Measurements from ENCODE around the gene C12orf43.

C12orf43 gene

GRCh38 chr12:120994589-120995337 is 21.5 kb downstream of the C12orf43 start:
- Histone ChIP-seq H3K9me2 (replicated peaks; ENCODE audit: insufficient read depth, low read length) (no peaks in the 10 kb centered on the region), H3K36me3 (replicated peaks; ENCODE audit: insufficient read depth, low read length) (no peaks in the 10 kb centered on the region), H4K20me1 (ENCODE audit: insufficient read depth, low read length) (no peaks in the 10 kb centered on the region), H3K4me3 (ENCODE audit: low read length) (no peak overlapping the region), H3K9ac (ENCODE audit: low read length) (no peak overlapping the region), H3K9me3 (replicated peaks; ENCODE audit: insufficient read depth, low read length) (no peaks in the 10 kb centered on the region), H3F3A (ENCODE audit: insufficient read depth, low read length) (no peaks in the 10 kb centered on the region), H3K27me3 (replicated peaks; ENCODE audit: insufficient read depth, low read length) (no peaks in the 10 kb centered on the region), H3K4me1 (ENCODE audit: low read length) (no peaks in the 10 kb centered on the region), H3K4me2 (ENCODE audit: low read depth, low read length) (no peak overlapping the region), H2AFZ (ENCODE audit: low read length) (no peak overlapping the region), H3K27ac (ENCODE audit: low read length) (no peak overlapping the region), H3K79me2 (ENCODE audit: low read length) (no peaks in the 10 kb centered on the region)
- DNase-seq, result no peak
- TF ChIP-seq EZH2phosphoT487 (IDR thresholded peaks at IDR 0.05; ENCODE audit: low read length) (no peak), EZH2 (optimal IDR thresholded peaks at IDR 0.05; ENCODE audit: low read depth, low read length) (no peak), CTCF (IDR thresholded peaks at IDR 0.05; ENCODE audit: low read length) (no peak)

- Histone ChIP-seq H3K36me3 (replicated peaks; ENCODE audit: insufficient read depth, low read length) (no peaks in the 10 kb centered on the region), H3K4me2 (ENCODE audit: low read depth, low read length) (no peak overlapping the region), H3K9me3 (replicated peaks; ENCODE audit: insufficient read depth, low read length) (no peaks in the 10 kb centered on the region), H3K4me1 (ENCODE audit: low read length) (no peaks in the 10 kb centered on the region), H4K20me1 (ENCODE audit: insufficient read depth, low read length) (no peaks in the 10 kb centered on the region), H3K27ac (ENCODE audit: low read length) (no peak overlapping the region), H3K9me2 (replicated peaks; ENCODE audit: insufficient read depth, low read length) (no peaks in the 10 kb centered on the region), H2AFZ (ENCODE audit: low read length) (no peak overlapping the region), H3F3A (ENCODE audit: insufficient read depth, low read length) (no peaks in the 10 kb centered on the region), H3K79me2 (ENCODE audit: low read length) (no peaks in the 10 kb centered on the region), H3K27me3 (replicated peaks; ENCODE audit: insufficient read depth, low read length) (no peaks in the 10 kb centered on the region), H3K4me3 (ENCODE audit: low read length) (no peak overlapping the region), H3K9ac (ENCODE audit: low read length) (no peak overlapping the region)
- DNase-seq, result no peak
- TF ChIP-seq EZH2phosphoT487 (IDR thresholded peaks at IDR 0.05; ENCODE audit: low read length) (no peak), EZH2 (optimal IDR thresholded peaks at IDR 0.05; ENCODE audit: low read depth, low read length) (no peak), CTCF (IDR thresholded peaks at IDR 0.05; ENCODE audit: low read length) (no peak)
Measured at GRCh38 chr12:120994059-120994458, 22.2 kb downstream of the C12orf43 start.

- no peak overlapping the region for H2AFZ ChIP-seq (ENCODE audit: low read length)
- no peak overlapping the region for H3K9ac ChIP-seq (ENCODE audit: low read length)
- H3K4me1 ChIP-seq (ENCODE audit: low read length), result no peaks in the 10 kb centered on the region
- H3K9me2 ChIP-seq (replicated peaks; ENCODE audit: insufficient read depth, low read length), result no peaks in the 10 kb centered on the region
- no peak overlapping the region for H3K4me2 ChIP-seq (ENCODE audit: low read depth, low read length)
- H3K4me3 ChIP-seq (ENCODE audit: low read length), result no peak overlapping the region
- H3K79me2 ChIP-seq (ENCODE audit: low read length), result no peaks in the 10 kb centered on the region
- no peaks in the 10 kb centered on the region for H3K9me3 ChIP-seq (replicated peaks; ENCODE audit: insufficient read depth, low read length)
- no peak for DNase-seq
- no peaks in the 10 kb centered on the region for H3K27me3 ChIP-seq (replicated peaks; ENCODE audit: insufficient read depth, low read length)
- H3K36me3 ChIP-seq (replicated peaks; ENCODE audit: insufficient read depth, low read length), result no peaks in the 10 kb centered on the region
- no peak overlapping the region for H3K27ac ChIP-seq (ENCODE audit: low read length)
- no peaks in the 10 kb centered on the region for H4K20me1 ChIP-seq (ENCODE audit: insufficient read depth, low read length)
- H3F3A ChIP-seq (ENCODE audit: insufficient read depth, low read length), result no peaks in the 10 kb centered on the region
- no peak for TF ChIP-seq CTCF (IDR thresholded peaks at IDR 0.05; ENCODE audit: low read length)
- no peak for TF ChIP-seq EZH2phosphoT487 (IDR thresholded peaks at IDR 0.05; ENCODE audit: low read length)
- no peak for TF ChIP-seq EZH2 (optimal IDR thresholded peaks at IDR 0.05; ENCODE audit: low read depth, low read length)
Measured at GRCh38 chr12:120993496-120993895, 22.8 kb downstream of the C12orf43 start.
